ENCODE measurements around the gene MOGAT3.

The MOGAT3 gene

DNA sequence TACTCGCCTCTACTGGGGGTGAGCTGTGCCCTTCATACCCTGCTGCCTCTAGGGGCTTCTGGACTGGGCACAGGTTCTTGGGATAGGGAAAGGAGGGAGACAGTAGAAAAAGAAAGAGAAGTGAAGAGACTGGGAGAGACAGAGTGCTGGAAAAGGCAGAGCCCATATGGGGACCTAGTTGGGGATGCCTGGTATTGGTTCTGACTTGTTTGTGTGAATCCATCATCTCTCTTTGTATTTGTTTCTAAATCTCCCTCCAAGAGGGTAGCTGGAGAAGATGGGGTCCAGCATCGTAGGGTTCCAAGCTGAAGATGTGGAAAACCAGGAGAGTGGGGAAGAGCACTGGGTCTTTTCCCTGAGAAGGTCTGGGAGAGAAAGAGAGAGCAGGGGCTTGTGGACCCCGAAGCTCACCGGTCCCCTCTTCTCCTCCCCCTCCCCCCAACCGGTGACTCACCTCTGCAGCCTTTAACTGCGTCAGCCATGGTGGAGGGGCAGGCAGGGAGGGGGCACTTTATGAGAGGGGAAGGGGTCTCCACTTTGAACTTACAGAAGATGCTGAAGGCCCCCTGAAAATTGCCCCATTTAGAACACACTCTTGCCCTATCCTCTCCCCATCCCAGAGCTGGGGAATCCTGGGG lies 32.3 kb downstream of the MOGAT3 start:
- H3K4me1 ChIP-seq (ENCODE audit: control insufficient read depth in 1 of 2, insufficient read depth in 2 of 2, low read length in 2 of 2), result peaks cover 29 to 55% of the 10 kb centered on the region in 2 donors
- no peak overlapping the region for H3K27ac ChIP-seq (ENCODE audit: low read depth, low read length)
- H3K27me3 ChIP-seq (ENCODE audit: control insufficient read depth in 1 of 2, insufficient read depth in 2 of 2, low read length in 2 of 2), result peaks cover 83 to 92% of the 10 kb centered on the region in 2 donors
- no peaks in the 10 kb centered on the region for H3K9me3 ChIP-seq (ENCODE audit: control insufficient read depth in 1 of 2, low read length in 2 of 2)
- H3K9ac ChIP-seq (ENCODE audit: low read depth in 1 of 2, low read length in 2 of 2), result no peak overlapping the region
- H3K4me3 ChIP-seq (ENCODE audit: low read depth in 1 of 2, low read length in 2 of 2), result no peak overlapping the region
- H3K36me3 ChIP-seq (ENCODE audit: control insufficient read depth in 1 of 2, insufficient read depth in 2 of 2, low read length in 2 of 2), result no peaks in the 10 kb centered on the region

DNA sequence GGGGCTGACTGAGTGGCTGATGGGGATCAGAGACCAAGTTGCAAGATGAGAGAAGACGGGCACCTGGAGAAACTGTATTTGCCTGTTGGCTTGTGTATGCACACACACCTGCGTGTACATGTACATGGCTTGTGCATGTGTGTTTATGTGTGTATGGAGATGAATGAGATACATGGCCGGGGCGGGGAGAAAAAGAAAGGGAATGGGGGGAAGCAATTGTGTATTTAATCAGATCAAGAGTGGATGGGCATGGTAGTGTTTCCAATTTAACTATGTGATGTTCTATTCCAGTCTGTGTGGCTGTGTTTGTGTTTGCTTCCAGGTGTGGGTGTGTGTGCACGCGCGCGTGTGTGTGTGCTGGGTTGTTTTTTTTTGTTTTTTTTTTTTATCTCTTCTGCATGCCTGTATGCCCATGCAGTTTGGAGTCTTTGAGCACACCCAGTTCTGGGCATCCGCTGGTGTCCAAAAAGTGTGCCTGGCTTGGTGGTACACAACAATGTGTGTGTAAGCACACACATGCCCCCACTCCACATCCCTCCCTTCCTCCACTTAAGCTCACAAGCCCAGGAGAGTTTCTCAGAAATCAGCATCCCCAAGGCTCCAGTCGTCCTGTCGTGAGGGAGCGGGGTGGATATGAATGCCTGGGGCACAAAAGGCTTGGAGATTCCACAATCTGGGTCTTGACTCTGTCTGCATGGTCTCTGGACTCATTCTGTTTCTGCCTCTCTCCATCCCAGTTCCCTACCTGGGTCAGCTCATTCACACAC lies 33.0 kb downstream of the MOGAT3 start:
- no peak overlapping the region for H3K27ac ChIP-seq (ENCODE audit: low read depth, low read length)
- H3K36me3 ChIP-seq (ENCODE audit: control insufficient read depth in 1 of 2, insufficient read depth in 2 of 2, low read length in 2 of 2), result no peaks in the 10 kb centered on the region
- H3K27me3 ChIP-seq (ENCODE audit: control insufficient read depth in 1 of 2, insufficient read depth in 2 of 2, low read length in 2 of 2), result peaks cover 76 to 85% of the 10 kb centered on the region in 2 donors
- no peak overlapping the region for H3K9ac ChIP-seq (ENCODE audit: low read depth in 1 of 2, low read length in 2 of 2)
- no peak overlapping the region for H3K4me3 ChIP-seq (ENCODE audit: low read depth in 1 of 2, low read length in 2 of 2)
- no peaks in the 10 kb centered on the region for H3K9me3 ChIP-seq (ENCODE audit: control insufficient read depth in 1 of 2, low read length in 2 of 2)
- peaks cover 24 to 51% of the 10 kb centered on the region in 2 donors for H3K4me1 ChIP-seq (ENCODE audit: control insufficient read depth in 1 of 2, insufficient read depth in 2 of 2, low read length in 2 of 2)

- peaks cover 71 to 83% of the 10 kb centered on the region in 2 donors for H3K27me3 ChIP-seq (ENCODE audit: control insufficient read depth in 1 of 2, insufficient read depth in 2 of 2, low read length in 2 of 2)
- H3K27ac ChIP-seq (ENCODE audit: low read depth, low read length), result no peak overlapping the region
- H3K36me3 ChIP-seq (ENCODE audit: control insufficient read depth in 1 of 2, insufficient read depth in 2 of 2, low read length in 2 of 2), result no peaks in the 10 kb centered on the region
- no peaks in the 10 kb centered on the region for H3K9me3 ChIP-seq (ENCODE audit: control insufficient read depth in 1 of 2, low read length in 2 of 2)
- no peak overlapping the region for H3K4me3 ChIP-seq (ENCODE audit: low read depth in 1 of 2, low read length in 2 of 2)
- H3K4me1 ChIP-seq (ENCODE audit: control insufficient read depth in 1 of 2, insufficient read depth in 2 of 2, low read length in 2 of 2), result peaks cover 19 to 45% of the 10 kb centered on the region in 2 donors
- H3K9ac ChIP-seq (ENCODE audit: low read depth in 1 of 2, low read length in 2 of 2), result no peak overlapping the region
Observed at GRCh38 chr7:101166909-101167644, 33.8 kb downstream of the MOGAT3 start.

- Histone ChIP-seq H3K9ac (ENCODE audit: low read depth in 1 of 2, low read length in 2 of 2) (no peak overlapping the region), H3K36me3 (ENCODE audit: control insufficient read depth in 1 of 2, insufficient read depth in 2 of 2, low read length in 2 of 2) (no peaks in the 10 kb centered on the region), H3K27me3 (ENCODE audit: control insufficient read depth in 1 of 2, insufficient read depth in 2 of 2, low read length in 2 of 2) (peaks cover 66 to 80% of the 10 kb centered on the region in 2 donors), H3K4me1 (ENCODE audit: control insufficient read depth in 1 of 2, insufficient read depth in 2 of 2, low read length in 2 of 2) (peaks cover 19 to 40% of the 10 kb centered on the region in 2 donors), H3K9me3 (ENCODE audit: control insufficient read depth in 1 of 2, low read length in 2 of 2) (no peaks in the 10 kb centered on the region), H3K27ac (ENCODE audit: low read depth, low read length) (no peak overlapping the region), H3K4me3 (ENCODE audit: low read depth in 1 of 2, low read length in 2 of 2) (no peak overlapping the region)
Observed at GRCh38 chr7:101166648-101166908, 34.3 kb downstream of the MOGAT3 start.

DNA sequence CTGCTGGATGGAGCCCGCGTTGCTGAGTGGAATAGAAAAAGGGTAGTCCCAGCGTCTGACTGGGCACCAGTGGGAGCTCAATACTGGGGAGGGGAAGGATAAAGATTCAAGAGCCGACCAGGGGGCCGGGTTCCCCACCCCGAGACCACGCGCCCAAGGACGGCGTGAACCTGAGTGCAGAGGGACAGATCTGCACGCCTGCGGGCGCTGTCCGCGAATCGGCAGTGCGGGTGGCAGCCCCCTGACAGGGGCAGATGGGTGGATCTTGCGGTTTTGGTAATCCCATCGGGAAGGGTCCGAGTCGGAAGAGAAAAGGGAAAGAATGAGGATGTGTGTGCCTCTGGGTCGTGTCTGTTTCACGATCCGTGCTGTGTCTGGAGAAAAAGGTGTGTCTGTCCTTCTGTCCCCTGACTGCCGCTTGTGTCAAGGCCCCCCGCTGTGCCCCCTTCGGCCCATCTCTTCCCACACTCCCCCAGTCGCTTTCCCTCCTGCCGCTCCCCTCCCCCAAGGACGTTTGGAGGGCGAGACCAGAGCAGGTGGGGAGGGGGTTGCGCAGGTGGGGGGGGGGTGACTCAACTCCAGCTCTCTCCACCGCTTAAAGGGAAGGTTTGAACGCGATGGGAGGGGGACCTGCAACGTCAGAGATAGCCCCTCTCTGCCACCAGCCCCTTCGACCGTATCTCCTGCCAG lies 34.7 kb downstream of the MOGAT3 start:
- no peaks in the 10 kb centered on the region for H3K36me3 ChIP-seq (ENCODE audit: control insufficient read depth in 1 of 2, insufficient read depth in 2 of 2, low read length in 2 of 2)
- no peaks in the 10 kb centered on the region for H3K9me3 ChIP-seq (ENCODE audit: control insufficient read depth in 1 of 2, low read length in 2 of 2)
- H3K4me1 ChIP-seq (ENCODE audit: control insufficient read depth in 1 of 2, insufficient read depth in 2 of 2, low read length in 2 of 2), result peaks cover 19 to 40% of the 10 kb centered on the region in 2 donors
- no peak overlapping the region for H3K9ac ChIP-seq (ENCODE audit: low read depth in 1 of 2, low read length in 2 of 2)
- peak overlapping the region; percentile 40 to 43 for H3K4me3 ChIP-seq (ENCODE audit: low read depth in 1 of 2, low read length in 2 of 2)
- H3K27ac ChIP-seq (ENCODE audit: low read depth, low read length), result no peak overlapping the region
- peaks cover 62 to 80% of the 10 kb centered on the region in 2 donors for H3K27me3 ChIP-seq (ENCODE audit: control insufficient read depth in 1 of 2, insufficient read depth in 2 of 2, low read length in 2 of 2)

DNA sequence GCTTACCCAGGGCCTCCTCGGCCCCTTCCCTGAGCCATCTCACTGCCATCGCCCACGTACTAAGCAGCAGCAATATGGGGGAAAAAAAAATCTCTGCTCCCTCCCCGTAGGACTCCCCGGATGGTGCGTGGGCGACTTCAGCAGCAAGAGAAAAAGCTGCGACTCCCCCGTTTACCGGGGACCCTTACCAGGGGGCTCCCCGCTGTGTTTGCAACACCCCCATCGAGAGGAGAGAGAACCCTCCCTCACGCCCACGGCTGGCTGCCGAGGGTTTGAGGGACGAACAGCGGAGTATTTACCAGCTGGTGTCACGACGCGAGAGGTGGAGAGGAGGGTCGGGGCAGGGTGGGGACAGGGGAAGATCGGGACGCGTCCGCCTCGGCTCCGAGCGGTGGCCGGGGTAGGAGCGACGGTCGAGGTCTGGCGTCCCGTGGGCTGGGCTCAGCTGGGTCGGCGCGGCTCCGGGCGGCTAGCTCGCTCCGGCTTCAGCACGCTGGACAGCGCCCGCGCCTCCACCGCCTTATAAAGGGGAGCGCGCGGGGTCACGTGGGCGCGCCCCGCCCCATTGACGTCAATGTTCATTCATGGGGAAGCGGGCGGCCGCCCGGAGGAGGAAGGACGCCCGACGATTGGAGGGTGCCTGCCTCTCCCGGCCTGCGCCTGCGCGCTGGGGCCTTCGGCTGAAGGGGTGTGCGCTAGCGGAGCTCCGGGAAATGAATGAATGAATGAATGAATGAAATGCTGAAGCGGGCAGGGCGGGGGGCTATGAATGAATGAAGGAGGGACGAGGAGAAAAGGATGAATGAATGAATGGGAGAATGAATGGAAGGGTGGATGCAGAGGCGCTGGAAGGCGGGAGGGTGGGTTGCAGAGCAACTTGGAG lies 35.5 kb downstream of the MOGAT3 start, which contains the start of gene VGF:
TSS of gene VGF (minus strand) at position 495 of the 883 bp plus-strand sequence. CDS start 726 bp downstream, outside the sequence.
- H3K4me3 ChIP-seq (ENCODE audit: low read depth in 1 of 2, low read length in 2 of 2), result peak within 1 kb of the TSS; percentile 40 to 43
- H3K27me3 ChIP-seq (ENCODE audit: control insufficient read depth in 1 of 2, insufficient read depth in 2 of 2, low read length in 2 of 2), result peaks cover 54 to 72% of the 10 kb centered on the region in 2 donors
- no peak within 1 kb of the TSS for H3K9ac ChIP-seq (ENCODE audit: low read depth in 1 of 2, low read length in 2 of 2)
- H3K4me1 ChIP-seq (ENCODE audit: control insufficient read depth in 1 of 2, insufficient read depth in 2 of 2, low read length in 2 of 2), result peaks cover 17 to 37% of the 10 kb centered on the region in 2 donors
- no peak within 1 kb of the TSS for H3K27ac ChIP-seq (ENCODE audit: low read depth, low read length)
- H3K36me3 ChIP-seq (ENCODE audit: control insufficient read depth in 1 of 2, insufficient read depth in 2 of 2, low read length in 2 of 2), result peaks cover 0 to 1% of the 10 kb centered on the region in 2 donors
- no peaks in the 10 kb centered on the region for H3K9me3 ChIP-seq (ENCODE audit: control insufficient read depth in 1 of 2, low read length in 2 of 2)

GRCh38 chr7:101164071-101164840 lies 36.6 kb downstream of the MOGAT3 start:
- H3K27ac ChIP-seq (ENCODE audit: low read depth, low read length), result no peak overlapping the region
- peaks cover 0 to 9% of the 10 kb centered on the region in 2 donors for H3K36me3 ChIP-seq (ENCODE audit: control insufficient read depth in 1 of 2, insufficient read depth in 2 of 2, low read length in 2 of 2)
- no peaks in the 10 kb centered on the region for H3K9me3 ChIP-seq (ENCODE audit: control insufficient read depth in 1 of 2, low read length in 2 of 2)
- H3K4me1 ChIP-seq (ENCODE audit: control insufficient read depth in 1 of 2, insufficient read depth in 2 of 2, low read length in 2 of 2), result peaks cover 7 to 27% of the 10 kb centered on the region in 2 donors
- H3K27me3 ChIP-seq (ENCODE audit: control insufficient read depth in 1 of 2, insufficient read depth in 2 of 2, low read length in 2 of 2), result peaks cover 45 to 61% of the 10 kb centered on the region in 2 donors
- peak overlapping the region in 1 of 2 donors; percentile 57 for H3K4me3 ChIP-seq (ENCODE audit: low read depth in 1 of 2, low read length in 2 of 2)
- H3K9ac ChIP-seq (ENCODE audit: low read depth in 1 of 2, low read length in 2 of 2), result no peak overlapping the region

DNA sequence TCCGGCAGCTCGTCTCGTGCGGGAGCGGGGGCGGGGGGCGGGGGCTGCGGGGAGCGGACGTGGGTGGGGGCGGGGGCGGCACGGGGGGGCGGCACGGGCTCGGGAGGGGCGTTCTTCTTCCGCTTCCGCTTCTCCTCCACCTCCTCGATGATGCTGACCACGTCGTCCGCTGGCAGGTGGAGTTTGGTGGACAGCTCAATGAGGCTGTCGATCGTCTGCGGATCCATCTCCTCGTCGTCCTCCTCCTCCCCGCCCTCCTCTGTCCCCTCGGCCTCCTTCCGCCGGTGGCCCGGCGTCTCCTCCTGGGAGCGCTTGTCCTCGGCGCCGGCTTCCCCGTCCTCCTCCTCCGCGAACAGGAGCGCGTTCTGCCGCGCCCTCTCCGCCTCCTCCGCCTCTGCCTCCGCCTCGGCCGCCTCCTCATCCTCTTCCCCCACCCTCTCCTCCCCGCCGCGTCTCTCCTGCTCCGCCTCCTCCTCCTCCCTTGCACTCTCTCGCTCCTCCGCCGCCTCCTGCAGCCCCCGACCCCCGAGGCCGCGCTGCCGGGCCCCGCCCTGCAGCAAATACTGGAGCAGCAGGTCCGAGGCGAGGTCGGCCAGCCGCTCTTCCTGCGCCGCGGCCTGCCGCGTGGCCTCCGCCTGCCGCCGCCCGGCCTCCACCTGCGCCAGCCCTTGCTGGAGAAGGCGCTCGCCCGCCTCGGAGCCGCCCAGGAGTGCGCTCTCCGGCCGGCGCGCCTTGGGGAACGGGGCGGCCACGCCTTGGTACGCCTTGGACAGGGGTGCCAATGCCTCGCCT lies 37.4 kb downstream of the MOGAT3 start:
- peaks cover 41 to 53% of the 10 kb centered on the region in 2 donors for H3K27me3 ChIP-seq (ENCODE audit: control insufficient read depth in 1 of 2, insufficient read depth in 2 of 2, low read length in 2 of 2)

More for the DNA sequence above, 37.4 kb downstream of the MOGAT3 start:
- peaks cover 6 to 26% of the 10 kb centered on the region in 2 donors for H3K4me1 ChIP-seq (ENCODE audit: control insufficient read depth in 1 of 2, insufficient read depth in 2 of 2, low read length in 2 of 2)
- H3K36me3 ChIP-seq (ENCODE audit: control insufficient read depth in 1 of 2, insufficient read depth in 2 of 2, low read length in 2 of 2), result peaks cover 0 to 17% of the 10 kb centered on the region in 2 donors
- H3K9me3 ChIP-seq (ENCODE audit: control insufficient read depth in 1 of 2, low read length in 2 of 2), result no peaks in the 10 kb centered on the region
- H3K27ac ChIP-seq (ENCODE audit: low read depth, low read length), result no peak overlapping the region
- no peak overlapping the region for H3K9ac ChIP-seq (ENCODE audit: low read depth in 1 of 2, low read length in 2 of 2)
- peak overlapping the region in 1 of 2 donors; percentile 57 for H3K4me3 ChIP-seq (ENCODE audit: low read depth in 1 of 2, low read length in 2 of 2)
